Bone marrow (tissue), 2 donors: ENCODE measurements around the gene NTRK2.
"Not testable (repeated sequence)": the region's sequence is repeated elsewhere in the genome, so short reads cannot be mapped to it uniquely, and the experiment has no call there.

Source experiments
- DNase-seq, 2 donors: peaks; one replicate each; lab custom pipeline; 2025; lab: John Stamatoyannopoulos, UW

NTRK2 gene

DNA sequence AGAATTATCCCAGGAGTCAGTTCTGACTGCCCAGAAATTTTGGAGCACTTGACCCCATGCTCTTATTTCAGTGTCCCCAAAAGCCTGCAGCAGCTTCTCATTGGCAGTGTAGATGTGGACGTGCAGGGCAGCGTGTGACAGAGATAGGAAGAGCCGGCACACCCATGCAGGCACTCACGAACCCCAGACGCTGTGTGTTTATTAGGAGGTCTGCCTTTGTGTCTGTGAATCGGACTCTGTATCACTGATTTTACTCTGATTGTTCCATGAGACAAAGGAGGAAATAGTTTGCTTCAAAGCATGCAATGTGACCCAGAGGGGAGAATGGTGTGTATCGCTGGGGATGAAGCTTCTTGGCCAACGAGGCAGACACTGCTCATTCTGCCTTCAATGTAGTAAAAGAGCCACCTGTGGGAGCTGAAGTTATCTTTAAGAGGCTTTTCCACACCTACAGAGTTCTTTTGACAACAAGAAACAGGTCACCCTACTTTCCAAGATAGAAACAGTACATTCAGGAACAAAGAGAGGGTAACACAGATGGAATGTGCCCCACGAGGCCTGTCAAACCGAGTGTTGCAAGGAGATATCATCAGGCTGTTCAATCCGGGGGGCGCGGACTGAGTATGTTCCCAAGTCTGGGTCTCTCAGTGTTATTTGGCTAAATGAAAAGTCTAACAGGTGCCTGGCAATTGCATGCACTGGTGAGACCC lies 224.0 kb downstream of the NTRK2 start:
- no peak for DNase-seq

DNA sequence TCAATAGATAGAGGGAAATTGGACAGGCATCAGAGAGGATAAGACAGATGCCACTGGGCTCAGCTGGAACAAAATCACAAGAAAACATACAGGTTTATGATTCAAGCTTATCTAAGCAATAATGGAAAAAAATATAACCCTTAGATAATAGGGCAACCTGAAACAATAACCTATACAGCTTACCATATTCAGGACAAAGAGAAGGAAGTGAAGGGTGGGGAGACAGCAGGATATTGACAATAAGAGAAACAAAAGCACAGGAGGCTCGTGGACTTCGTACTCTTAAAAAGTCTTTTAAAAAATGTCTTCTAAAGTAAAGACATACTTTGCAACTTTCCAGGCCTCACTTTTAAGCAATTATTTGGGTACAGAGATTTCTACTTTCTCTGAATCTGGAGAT lies 225.3 kb downstream of the NTRK2 start:
- DNase-seq, result no peak

DNA sequence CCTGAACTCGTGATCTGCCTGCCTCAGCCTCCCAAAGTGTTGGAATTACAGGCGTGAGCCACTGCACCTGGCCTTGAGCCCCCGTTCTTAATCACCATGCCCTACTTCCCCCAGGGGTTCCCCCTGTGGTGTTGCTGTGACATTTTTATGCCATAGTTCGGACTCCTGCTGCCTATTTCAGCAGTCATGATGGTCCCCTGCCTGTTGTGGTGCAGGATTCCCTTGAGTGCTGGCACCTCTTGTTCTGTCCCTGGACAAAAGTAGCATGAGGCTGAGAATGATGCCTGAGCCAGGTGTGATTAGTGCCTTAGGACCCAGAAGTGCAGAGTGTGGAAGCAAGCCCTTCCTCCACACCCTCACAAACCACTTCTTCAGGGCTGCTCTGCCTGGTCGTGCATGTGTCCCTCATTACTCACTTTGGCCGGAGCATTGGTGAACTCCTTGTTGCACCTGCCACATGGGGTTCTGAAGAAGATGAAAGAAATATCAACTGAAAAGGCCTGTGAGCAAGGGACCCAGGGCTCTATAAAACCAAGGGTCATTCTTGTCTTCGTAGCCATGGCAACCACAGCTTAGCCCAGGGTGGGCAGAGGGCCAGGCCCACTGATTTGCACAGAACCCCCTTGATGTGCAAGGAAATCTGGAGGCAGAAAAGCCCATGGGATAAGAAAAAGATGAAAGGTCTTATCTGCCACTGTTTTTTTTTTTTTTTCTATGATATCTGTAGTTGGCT lies 228.0 kb downstream of the NTRK2 start:
- DNase-seq, result no peak

DNA sequence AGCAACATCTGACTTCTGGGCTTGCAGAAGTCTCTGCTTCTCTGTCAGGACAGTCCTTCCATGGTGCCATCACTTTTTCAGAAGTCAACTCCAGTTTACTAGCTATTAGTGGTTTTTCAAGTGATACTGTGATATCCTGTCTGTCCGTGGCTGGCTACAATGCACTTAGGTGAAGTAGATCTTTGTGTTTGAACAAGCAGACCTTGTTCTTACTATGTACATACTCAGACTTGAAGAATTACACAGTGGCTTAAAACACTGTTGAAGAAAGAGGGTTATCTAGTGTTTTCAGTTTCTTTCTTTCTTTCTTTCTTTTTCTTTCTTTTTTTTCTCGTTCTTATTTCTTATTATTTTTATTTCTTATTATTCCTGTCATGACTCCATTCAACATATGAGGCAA lies 228.7 kb downstream of the NTRK2 start:
- DNase-seq, result no peak

DNA sequence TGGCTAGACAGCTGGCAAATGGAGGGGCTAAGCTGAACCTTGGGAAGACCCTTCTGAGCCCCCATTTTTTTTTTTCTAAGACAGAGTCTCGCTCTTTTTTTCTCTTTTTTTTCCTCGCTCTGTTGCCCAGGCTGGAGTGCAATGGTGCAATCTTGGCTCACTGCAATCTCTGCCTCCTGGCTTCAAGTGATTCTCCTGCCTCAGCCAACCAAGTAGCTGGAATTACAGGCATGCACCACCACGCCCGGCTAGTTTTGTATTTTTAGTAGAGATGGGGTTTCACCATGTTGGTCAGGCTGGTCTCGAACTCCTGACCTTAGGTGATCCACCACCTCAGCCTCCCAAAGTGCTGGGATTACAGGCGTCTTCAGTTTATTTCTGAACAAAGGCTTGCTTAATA lies 229.1 kb downstream of the NTRK2 start:
- DNase-seq, result not testable (repeated sequence)

DNA sequence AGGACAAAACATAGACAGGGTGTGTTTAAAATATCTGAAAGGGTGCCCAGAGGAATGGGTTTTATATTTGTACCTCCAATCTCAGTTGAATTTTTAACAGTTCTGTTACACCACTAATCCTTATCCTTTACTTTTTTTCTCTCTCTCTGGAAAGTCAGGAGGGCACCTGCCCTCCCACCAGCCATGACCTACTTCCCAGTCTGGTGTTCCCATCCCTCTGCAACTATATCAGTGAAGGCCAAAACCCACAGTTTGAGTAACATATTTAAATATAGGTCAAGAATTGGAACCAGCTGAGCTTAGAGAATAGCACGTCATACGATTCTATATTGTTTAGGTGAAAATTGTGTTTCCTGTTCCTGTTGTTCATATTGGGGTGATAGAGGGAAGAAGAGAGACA lies 229.8 kb downstream of the NTRK2 start:
- DNase-seq, result no peak

DNA sequence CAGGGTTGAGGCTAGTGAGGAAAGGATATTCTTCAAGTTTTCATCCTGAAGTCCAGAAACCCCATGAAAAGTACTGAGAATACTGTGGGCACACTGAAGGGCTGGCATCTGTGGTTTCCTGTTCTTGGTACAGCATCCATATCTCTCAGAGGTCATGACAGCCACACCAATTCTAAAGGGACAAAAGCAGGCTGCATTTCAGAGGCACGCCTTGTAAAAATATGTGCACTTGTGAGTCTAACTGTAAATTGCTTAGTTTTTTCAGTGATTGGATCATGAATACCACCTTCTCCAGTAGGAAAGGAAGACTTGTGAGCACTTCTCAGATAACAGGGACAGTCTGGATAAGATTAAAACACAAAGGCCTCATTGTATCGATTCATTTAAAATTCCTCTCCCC lies 230.9 kb downstream of the NTRK2 start:
- DNase-seq, result no peak

DNA sequence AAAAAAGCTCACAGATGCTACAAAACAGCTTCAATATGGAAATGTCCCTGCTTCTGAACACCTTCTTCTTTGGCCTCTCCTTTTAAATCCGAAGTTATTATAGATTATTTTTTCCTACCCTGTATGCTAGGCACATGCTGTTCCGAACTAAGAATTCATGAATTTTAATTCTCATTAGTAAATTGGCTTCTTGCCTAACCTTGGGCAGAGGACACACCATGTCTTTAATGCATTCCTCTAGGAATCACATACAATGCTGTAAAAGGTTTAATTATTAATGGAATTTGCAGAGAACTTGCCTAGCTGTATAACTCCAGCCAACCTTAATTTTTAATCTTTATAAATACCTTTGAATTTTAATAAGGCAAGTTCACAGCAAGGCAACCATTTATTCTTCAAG lies 234.4 kb downstream of the NTRK2 start:
- no peak for DNase-seq

DNA sequence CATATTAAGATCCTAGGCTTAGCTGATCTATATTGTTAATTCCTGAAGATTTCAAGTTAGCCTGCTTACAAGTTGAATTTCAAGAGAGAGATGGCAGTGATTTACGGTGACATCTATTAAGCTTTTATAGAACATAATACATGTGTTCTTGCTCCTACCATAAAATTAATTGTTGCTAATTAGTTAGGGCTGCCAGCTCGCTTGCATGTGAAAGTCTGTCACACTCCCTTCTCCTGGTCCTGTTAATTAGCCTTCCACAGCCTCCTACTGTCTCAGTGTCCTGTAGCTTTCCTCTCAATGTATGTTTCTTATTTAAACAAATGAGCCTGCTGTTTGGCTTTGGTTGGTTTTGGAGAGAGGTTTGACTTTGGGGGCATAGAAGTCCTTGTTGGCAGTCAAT lies 247.2 kb downstream of the NTRK2 start:
- no peak for DNase-seq

DNA sequence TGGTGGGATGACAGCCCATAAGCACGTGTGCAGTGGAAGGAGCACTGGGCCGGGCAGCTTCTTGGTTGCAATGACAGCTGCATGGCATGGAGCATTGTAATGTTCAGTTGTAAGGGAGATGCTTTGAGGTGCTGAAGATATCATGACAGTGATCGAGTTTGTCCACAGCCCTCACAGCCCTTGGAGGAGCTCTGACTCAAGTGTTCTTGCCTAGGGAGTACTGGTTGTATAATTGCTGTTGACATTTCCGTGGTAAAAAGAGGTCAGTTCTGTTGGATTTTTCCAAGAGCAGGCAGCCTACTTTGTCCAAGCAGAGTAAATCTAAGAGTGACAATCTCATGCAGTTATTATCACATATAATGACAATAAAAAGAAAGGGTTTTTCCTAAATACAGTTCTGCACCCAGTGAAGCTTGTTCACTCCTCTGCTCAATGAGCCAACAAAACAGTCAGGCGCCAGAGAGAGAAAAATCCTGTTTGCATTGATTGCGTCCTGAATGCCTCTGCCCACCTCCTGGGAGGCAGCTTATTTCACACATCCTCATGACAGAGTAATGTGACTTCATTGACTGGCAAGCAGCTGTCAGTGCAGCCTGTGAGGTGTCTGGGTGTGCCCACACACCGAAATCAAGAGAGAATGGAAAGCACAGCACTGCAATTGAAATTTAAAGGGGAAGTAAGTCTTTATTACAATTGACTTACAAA lies 248.0 kb downstream of the NTRK2 start:
- no peak for DNase-seq

DNA sequence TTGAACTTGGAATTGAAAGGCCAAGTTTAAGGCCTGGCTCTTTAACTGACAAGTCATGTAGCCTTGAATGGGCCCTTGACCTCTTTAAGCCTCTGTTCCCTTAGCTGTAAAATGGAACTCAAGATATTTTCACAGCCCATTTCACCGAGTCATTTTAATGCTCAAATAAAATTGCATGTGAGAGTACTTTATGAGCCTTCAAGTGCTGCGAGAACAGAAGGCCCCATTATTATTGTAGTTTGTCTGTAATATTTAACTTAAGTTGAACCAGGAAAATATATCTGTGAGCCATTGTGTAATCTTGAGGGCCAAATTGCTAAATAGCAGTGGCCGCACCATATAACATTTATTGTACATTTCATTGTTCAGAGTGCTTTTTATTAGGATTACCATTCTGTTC lies 249.9 kb downstream of the NTRK2 start:
- DNase-seq, result no peak

DNA sequence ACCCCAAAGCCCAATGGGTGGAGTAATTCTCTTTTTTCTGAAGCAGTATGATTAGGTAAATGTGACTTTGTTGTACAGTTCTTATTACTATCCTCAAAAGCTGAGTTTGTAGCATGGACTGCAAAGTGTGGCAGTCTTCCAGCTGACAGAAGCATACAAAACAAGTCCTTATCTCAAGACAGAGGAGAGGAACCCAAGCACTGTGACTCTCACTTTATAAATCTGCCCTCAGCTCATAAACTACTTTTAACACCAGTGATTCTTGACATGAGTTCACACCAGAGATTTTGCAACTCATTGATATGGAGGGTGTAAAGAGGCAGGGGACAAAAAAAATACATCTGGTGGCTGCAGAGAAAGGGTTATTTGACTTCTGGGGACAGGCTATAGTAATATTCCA lies 251.6 kb downstream of the NTRK2 start:
- no peak for DNase-seq

DNA sequence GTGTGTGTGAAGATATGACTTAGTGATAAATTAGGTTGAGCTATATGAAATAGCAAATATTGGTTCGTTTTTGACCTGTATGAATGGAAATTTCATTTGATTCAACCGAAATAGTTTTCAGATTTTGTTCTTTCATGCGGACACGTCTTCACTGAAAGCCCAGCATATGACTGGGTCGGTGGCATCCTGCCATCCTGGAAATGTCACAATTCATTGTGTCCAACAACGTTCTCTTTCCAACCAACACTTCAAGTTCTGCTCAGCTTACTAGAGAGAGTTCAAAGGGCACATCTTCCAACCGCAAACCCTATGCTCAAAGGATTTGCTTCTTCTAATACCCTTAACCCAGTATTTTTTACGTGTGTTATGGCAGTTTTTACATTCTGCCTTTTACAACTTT lies 252.5 kb downstream of the NTRK2 start:
- DNase-seq, result no peak

DNA sequence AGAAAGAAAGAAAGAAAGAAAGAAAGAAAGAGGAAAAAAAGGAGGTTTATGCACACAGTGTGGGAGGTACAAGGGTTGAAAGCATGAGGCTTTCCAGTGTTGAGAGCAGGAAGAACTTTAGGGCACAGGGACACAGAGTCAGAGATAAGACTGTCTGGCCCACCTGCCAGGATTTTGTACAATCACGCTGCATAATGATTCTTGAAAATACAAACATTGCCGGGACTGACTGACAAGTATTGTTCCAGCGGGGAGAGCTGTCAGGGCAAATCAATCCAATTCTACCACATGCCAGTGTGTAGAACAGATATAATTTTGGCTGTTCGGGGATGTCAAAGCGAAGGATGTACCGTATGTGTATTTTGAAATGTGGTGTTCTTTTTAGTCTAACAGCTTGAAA lies 254.7 kb downstream of the NTRK2 start:
- DNase-seq, result no peak

DNA sequence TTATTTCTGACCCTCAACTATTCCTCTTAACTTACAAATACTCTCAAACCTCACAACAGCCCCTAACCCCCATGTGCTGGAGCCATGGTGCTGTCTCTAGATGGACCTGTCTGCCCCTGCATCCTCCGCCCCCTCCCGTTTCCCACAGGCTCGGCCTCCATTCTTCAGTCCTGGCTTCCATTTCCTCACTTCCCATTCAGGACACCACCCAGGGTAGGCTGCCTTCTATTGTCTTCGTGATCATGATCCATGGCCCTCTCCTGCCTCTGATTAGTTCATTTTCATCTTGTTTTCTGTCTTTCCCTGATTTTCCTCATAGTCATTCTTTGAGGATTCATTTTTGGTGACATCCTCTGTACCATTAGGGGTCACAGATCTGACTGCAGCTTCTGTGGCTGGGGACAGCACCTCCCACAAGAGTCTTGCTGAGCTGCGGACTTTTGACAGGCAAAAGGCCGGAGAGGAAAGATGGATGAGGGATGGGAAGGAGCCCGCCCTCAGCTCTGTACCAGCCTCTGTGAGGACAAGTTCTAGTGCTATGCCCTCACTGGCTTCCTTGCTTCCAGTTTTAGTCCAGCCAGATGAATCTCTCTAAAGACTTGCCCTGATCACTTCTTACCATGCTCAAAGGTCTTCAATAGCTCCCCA lies 255.8 kb downstream of the NTRK2 start:
- DNase-seq, result no peak

DNA sequence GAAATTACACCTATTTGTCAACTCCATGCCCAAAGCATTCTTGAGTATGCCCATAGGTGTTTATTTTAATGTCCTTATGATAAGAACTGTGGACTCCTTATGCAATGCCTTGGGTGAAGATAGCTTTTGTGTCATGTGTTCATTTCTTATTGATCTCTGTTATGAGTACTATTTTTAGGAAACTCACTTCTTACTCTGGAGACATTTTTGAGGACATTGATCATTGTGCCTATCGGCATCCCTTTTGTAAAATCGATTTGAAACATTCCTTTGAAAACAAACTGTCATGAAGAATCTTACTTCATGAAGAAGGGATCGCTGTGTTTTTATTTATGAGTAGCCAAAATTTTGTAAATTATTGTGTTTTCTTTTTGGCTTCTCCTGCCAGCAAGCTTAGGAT lies 257.3 kb downstream of the NTRK2 start:
- no peak for DNase-seq

DNA sequence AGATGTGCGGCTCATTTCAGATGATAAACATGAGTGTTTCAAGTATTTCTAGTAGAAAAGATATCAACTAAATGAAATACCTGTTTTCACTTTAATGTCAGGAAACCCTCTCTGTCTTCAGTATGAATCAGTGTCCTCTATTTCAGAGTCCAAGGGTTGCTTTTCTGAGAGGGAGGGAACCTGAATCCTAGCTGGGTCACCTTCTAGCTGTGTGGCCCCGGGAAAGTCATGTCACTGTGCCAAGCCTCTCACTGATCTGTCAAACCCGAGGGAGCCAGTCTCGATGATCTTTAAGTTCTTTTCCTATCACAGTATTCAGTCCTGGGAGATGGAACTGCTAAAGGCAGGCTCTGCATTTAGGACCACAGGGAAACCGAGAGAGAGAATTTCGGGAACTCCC lies 258.9 kb downstream of the NTRK2 start:
- no peak for DNase-seq

DNA sequence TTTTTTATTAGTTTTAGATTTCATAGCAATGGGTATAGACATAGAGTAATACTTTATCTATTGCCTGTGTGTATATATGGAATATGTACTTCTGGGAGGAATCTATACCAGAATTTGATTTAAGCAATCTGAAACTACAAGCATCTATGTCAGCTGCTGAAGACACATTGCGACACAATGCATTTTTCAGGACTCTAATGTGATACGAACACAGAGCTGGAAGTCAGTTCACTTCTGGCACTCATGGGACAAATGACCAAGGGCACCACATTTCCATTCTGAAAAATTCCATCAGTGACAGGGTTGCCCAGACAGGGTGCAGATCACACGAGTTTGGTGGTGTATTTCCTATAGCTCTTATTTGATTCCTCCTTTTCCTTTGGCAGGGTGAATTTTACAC lies 259.5 kb downstream of the NTRK2 start:
- no peak for DNase-seq

DNA sequence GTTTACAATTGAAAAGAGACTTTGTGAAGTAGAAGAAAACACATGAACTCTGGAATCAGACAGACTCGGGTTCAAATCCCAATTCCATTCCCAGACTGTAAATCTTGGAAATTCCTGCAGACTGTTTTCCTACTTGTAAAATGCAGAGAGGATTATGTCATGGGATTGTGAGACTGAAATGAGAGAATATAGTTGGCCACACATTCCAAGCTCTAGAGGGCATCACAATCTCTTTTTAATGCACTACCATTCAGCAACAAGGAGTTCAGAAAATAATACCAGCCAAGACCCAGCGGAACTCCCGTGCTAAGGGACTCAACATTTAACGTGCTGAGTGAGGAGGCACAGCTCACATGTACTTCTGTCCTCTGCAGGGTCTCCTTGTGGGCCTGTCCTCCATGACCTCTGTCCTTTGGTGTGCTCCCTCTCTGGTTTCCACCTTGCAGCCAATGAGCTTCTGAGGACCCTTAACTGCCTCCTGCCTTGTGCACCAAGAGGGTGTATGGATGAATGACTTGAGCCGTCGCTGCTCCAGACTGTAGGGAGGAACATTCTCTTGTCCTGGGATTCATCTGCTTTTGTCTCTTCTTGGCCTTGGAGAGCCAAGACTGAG lies 263.5 kb downstream of the NTRK2 start:
- DNase-seq, result no peak

DNA sequence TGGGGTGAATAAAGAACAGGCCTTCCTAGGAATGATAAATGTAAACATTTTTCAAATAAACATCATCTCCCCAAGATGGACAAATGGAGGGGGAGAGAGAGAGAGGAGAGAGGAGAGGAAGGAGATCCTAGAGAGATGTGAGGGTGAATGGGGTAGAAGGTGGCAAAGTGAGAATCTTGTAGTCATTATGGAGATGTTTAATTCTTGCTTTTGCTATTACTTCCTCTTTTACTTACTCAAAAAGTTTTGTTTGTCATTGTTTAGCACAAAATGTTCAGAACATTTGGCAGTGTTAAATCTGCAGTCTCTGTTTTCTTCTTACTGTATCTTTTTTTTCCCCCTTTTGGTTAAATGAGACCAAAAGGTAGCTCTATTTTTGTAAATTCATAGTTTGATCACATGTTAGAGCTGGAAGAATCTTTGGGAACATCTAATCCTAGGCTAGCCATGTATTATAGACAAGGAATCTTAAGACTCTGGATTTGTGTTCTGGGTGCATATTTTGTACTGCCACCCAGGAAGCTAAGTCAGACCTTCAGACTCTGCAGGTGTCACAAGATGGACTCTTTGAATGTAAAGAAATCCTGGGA lies 266.1 kb downstream of the NTRK2 start:
- DNase-seq, result no peak

DNA sequence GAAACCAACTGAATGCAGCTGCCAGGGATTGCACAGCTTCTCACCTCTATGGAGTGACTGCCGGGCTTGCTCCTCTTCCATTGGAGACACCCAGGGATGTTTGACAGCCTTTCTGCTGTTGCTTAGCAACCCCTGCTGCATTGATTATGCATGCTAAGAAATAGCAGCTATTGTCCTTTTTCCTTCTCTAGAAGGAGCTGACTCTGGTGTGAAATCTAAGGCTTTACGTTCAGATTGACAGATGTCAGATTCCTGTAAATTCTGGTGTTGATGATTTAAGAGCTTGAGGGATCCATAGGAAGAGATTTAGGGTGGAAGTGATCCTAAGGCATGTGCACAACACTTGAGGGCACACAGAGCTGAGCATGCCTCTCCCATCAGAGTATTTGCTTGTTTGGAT lies 267.7 kb downstream of the NTRK2 start:
- DNase-seq, result no peak

DNA sequence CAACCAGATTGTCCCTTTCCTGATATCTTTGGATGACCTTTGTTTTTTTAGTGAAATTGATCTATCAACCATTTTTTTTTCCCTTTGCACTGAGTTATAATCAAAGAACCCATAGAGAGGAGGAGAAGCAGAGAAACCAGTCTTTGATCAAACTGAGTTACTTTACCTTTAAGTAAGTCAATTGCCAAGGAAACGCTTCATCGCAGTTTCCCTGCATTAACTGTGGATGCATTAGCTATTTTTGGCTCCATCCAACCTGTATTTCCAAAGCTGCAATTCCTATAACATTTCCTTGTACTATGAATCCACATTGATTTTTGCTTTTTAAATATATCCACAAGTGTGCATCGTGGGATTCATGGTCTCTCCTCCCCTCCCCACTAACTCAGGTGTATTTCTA lies 268.1 kb downstream of the NTRK2 start:
- DNase-seq, result no peak
